Neuron (in vitro differentiated cells): Measurements from ENCODE around the gene CMIP.

Source experiments
- H2AFZ ChIP-seq: one replicate; pipeline ENCODE4 v1.6.1; 2013; ENCODE audit warnings: low read depth, mild to moderate bottlenecking, inconsistent platforms, low read length, moderate library complexity
- H3K27me3 ChIP-seq: one replicate; pipeline ENCODE4 v1.6.1; 2013; ENCODE audit warnings: low read length; ENCODE audit not compliant: insufficient read depth
- H3K36me3 ChIP-seq: one replicate; pipeline ENCODE4 v1.6.1; 2013; ENCODE audit warnings: low read length; ENCODE audit not compliant: insufficient read depth
- H3K4me1 ChIP-seq: one replicate; pipeline ENCODE4 v1.6.1; 2013; ENCODE audit warnings: low read length; ENCODE audit not compliant: insufficient read depth
- H3K4me3 ChIP-seq: 2 replicates; pipeline ENCODE4 v1.5.1; 2013; ENCODE audit warnings: mild to moderate bottlenecking, low read length, moderate library complexity
- H3K9me3 ChIP-seq: one replicate; pipeline ENCODE4 v1.6.1; 2013; ENCODE audit warnings: low read length

The CMIP gene

GRCh38 chr16:81473969-81474959 lies 29.7 kb downstream of the CMIP start:
- peaks cover 14% of the 10 kb centered on the region for H3K4me1 ChIP-seq
- H3K4me3 ChIP-seq, result no peak overlapping the region
- H3K36me3 ChIP-seq, result peaks cover 5% of the 10 kb centered on the region
- no peak overlapping the region for H2AFZ ChIP-seq
- peaks cover 2% of the 10 kb centered on the region for H3K9me3 ChIP-seq
- no peaks in the 10 kb centered on the region for H3K27me3 ChIP-seq

GRCh38 chr16:81477697-81478693 lies 33.4 kb downstream of the CMIP start:
- H3K9me3 ChIP-seq, result peaks cover 2% of the 10 kb centered on the region
- H3K4me3 ChIP-seq, result no peak overlapping the region
- no peaks in the 10 kb centered on the region for H3K27me3 ChIP-seq
- H3K36me3 ChIP-seq, result peaks cover 5% of the 10 kb centered on the region
- no peak overlapping the region for H2AFZ ChIP-seq
- H3K4me1 ChIP-seq, result peaks cover 5% of the 10 kb centered on the region

DNA sequence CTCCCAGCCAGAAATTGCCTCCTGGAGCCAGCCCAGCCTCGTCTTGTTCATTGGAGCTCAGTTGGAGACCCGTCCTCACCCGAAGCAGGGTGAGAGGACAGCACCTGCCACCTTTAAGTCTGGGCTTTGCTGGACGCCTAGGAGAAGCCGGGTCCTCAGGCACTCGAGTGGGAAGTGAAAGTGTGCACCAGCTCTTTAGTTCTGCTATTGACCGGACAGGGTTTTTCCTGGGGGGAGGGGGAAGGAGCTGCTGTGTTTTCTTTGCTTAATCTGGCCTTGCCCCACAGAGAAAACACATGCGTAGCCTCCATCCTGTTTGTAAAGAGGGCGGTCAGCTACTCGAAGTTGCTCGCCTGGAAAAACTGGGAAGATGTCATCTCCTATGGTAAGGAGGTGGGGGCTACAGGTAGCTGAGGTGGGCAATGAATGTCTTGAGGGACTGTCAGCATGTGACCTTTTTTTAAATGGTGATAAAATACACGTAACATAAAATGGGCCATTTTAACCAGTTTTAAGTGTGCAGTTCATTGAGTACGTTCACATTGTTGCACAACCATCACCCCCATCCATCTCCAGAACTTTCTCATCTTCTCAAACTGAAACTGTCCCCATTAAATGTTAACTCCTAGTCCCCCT lies 34.4 kb downstream of the CMIP start:
- peaks cover 2% of the 10 kb centered on the region for H3K9me3 ChIP-seq
- no peak overlapping the region for H2AFZ ChIP-seq
- peaks cover 5% of the 10 kb centered on the region for H3K36me3 ChIP-seq
- no peaks in the 10 kb centered on the region for H3K27me3 ChIP-seq
- peaks cover 3% of the 10 kb centered on the region for H3K4me1 ChIP-seq
- no peak overlapping the region for H3K4me3 ChIP-seq

DNA sequence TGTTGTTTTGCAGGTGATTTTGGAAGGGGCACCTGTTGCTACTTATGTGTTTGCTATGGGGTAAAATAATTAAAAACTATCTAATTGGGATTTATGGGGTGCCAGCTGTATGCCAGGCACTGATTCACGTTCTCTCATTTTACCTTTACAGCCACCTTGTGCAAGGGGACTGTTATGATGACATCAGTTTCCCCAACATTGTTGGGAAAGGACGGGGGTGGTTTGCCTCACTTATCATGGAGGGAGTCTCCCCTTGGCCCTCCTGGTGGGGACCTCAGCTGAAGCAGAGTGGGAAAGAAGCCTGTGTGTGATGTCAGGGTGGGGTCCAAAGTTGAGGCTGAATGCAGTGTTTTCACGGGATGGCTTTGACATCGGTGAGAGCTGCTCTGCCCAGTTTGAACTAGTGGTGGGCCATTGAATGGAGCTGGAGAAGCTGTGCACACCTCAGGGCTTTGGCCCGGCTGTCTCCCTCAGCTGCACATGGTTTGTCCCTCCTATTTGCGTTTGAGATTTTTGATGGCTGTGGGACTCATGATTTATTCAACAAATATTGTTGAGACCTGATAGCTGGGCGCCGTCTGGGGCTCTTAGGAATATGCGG lies 36.1 kb downstream of the CMIP start:
- H3K4me1 ChIP-seq, result peaks cover 3% of the 10 kb centered on the region
- H3K9me3 ChIP-seq, result peaks cover 2% of the 10 kb centered on the region
- H2AFZ ChIP-seq, result no peak overlapping the region
- H3K4me3 ChIP-seq, result no peak overlapping the region
- H3K27me3 ChIP-seq, result no peaks in the 10 kb centered on the region
- H3K36me3 ChIP-seq, result peaks cover 5% of the 10 kb centered on the region

DNA sequence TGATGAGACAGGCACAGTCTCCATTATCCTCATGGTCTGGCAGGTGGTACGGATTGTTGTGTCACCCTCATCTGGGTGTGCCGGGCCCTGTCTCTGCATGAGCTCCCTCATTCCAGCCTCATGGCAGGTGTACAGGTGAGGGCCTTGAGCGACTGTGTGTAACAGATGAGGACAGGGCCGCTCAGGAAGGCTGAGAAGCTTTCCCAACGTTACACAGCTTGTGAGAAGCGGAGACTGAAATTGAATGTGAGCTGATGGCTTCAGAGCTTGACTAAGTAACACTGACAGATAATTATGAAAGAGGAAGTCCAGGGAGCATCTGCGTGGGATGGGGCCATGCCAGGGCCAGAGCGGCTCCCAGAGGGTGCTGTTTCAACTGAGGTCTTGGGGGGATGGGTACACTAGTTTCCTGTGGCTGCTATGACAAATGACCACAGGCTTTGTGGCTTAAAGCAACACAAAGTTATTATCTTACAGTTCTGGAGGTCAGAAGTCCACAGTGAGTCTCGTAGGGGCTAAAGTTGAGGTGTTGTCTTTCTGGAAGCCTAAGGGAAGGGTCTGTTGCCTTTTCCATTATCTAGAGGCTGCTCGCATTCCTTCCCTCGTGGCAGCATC lies 36.7 kb downstream of the CMIP start:
- no peaks in the 10 kb centered on the region for H3K9me3 ChIP-seq
- H3K36me3 ChIP-seq, result peaks cover 5% of the 10 kb centered on the region
- H2AFZ ChIP-seq, result no peak overlapping the region
- H3K27me3 ChIP-seq, result no peaks in the 10 kb centered on the region
- H3K4me1 ChIP-seq, result peaks cover 3% of the 10 kb centered on the region
- H3K4me3 ChIP-seq, result no peak overlapping the region

DNA sequence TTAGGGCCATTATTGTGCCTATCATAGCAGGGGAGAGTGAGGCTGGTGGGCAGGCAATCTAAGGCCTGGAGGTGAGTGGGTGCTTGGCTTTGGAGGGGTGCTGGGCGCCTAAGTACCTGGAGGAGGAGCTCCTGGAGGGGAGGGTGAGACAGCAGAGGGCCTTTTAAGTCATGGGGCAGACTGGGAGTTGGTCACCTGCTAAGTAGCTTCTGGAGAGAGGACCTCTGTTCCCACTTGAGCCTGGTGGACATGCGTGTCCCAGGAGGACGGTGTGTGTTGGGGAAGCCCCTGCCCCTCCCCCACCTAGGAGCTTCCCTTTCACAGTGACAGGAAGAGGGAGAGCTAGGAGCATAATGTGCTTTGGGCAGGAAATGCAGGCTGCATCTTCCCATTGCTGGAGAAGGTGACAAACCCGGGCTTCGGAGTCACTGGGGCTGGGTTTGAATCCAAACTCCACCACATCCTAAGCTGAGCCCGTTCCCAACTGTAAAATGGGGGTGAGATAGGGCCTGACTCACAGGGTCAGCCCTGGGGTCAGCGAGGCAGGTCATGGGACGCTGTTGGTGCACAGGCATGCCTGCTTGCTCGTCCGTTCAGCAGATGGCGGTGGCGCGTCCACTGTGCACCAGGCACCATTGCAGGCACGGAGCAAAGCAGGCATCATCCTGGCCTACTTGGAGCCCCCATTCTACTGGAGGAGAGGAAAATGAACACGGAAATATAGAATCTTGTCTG lies 37.9 kb downstream of the CMIP start:
- Histone ChIP-seq H3K9me3 (no peaks in the 10 kb centered on the region), H3K4me1 (peaks cover 3% of the 10 kb centered on the region), H3K4me3 (no peak overlapping the region)

DNA sequence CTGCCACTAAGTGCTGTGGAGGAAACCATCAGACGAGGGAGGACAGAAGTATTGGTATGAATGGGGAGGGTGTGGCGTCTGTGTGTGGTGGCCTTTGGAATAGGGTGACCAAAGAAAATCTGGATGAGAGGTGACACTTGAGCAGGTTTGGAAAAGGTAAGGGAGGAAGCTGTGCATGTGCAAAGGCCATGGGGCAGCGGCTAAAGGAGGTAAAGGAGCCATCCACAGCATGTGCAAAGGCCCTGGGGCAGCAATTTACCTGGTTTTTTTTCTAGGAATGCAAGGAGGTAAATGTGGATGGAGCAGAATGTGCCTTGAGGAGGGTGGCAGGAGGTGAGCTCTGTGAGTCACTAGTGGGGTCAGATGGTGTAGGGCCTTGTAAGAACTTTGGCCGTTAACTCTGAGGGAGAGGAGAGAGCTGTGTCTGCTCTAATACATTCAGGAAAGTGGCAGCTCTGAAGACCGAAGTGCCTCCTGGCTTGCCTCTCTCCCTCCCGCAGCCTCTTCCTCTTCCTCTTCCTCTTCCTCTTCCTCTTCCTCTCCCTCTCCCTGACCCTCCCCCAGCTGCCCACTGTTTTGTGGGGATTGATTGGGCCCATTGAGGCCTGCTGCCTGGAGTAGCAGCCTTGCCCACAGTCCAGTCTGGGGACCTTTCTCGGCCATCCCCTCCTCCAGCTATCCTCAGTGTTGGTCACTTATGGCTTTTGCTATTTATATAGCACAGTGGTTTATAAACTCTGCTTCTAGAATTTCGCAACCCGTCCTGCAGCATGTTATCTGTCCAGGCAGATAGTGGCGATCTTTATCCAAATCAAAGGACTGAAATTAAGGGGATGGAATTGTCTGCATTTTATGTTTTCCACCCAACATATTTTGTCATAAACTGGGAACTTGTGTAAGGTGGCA lies 38.7 kb downstream of the CMIP start:
- no peaks in the 10 kb centered on the region for H3K27me3 ChIP-seq
- no peak overlapping the region for H3K4me3 ChIP-seq
- peaks cover 5% of the 10 kb centered on the region for H3K36me3 ChIP-seq
- H3K4me1 ChIP-seq, result peaks cover 3% of the 10 kb centered on the region
- H2AFZ ChIP-seq, result no peak overlapping the region
- no peaks in the 10 kb centered on the region for H3K9me3 ChIP-seq

More for the DNA sequence above, 37.9 kb downstream of the CMIP start:
- H3K36me3 ChIP-seq, result peaks cover 5% of the 10 kb centered on the region
- no peaks in the 10 kb centered on the region for H3K27me3 ChIP-seq
- no peak overlapping the region for H2AFZ ChIP-seq

- Histone ChIP-seq H3K27me3 (no peaks in the 10 kb centered on the region), H2AFZ (no peak overlapping the region), H3K36me3 (no peaks in the 10 kb centered on the region), H3K4me3 (no peak overlapping the region), H3K9me3 (no peaks in the 10 kb centered on the region), H3K4me1 (peaks cover 11% of the 10 kb centered on the region)
These were observed 39.5 kb downstream of the CMIP start for GRCh38 chr16:81483970-81484595.

GRCh38 chr16:81484908-81485624 lies 40.5 kb downstream of the CMIP start:
- H3K4me3 ChIP-seq, result no peak overlapping the region
- no peaks in the 10 kb centered on the region for H3K9me3 ChIP-seq
- H2AFZ ChIP-seq, result no peak overlapping the region
- H3K36me3 ChIP-seq, result no peaks in the 10 kb centered on the region
- H3K4me1 ChIP-seq, result peaks cover 17% of the 10 kb centered on the region
- H3K27me3 ChIP-seq, result no peaks in the 10 kb centered on the region

- Histone ChIP-seq H3K4me3 (no peak overlapping the region), H3K27me3 (no peaks in the 10 kb centered on the region), H2AFZ (no peak overlapping the region), H3K9me3 (no peaks in the 10 kb centered on the region), H3K4me1 (peaks cover 14% of the 10 kb centered on the region), H3K36me3 (no peaks in the 10 kb centered on the region)
These were observed 41.4 kb downstream of the CMIP start for GRCh38 chr16:81485824-81486539.
